Body of pancreas (tissue), 4 donors: ENCODE results near the gene ARID1B. TPM values are rescaled to one million over a fixed set of nuclear protein-coding genes. Genes with fewer than 3 reads are reported as not detected.
A peak's percentile ranks its signal among the peaks of the same experiment; 100 is the strongest.

Experiments
- ATAC-seq: fragments of 150-250 bp; one replicate; pipeline ENCODE4 v1.9.1; 2016
- DNase-seq, 4 donors: peaks; one replicate each; pipeline ENCODE4 v3.0.0-alpha.2; 2019
- H3K27ac ChIP-seq, 4 donors: fragments of 200-600 bp; sonication (generic); 1 replicate in 3 of 4; 2 replicates in 1 of 4; pipeline versions ENCODE4 v1.5.1 to v1.6.1; 2016 to 2019; ENCODE audit warnings: mild to moderate bottlenecking in 1 of 4, mixed read lengths in 1 of 4, moderate library complexity in 1 of 4
- H3K27me3 ChIP-seq, 2 donors: fragments of 200-600 bp; sonication (generic); one replicate each; pipeline ENCODE4 v1.6.0; 2016; ENCODE audit warnings: mild to moderate bottlenecking in 1 of 2
- H3K36me3 ChIP-seq, 2 donors: fragments of 200-600 bp; sonication (generic); replicated peaks in 1 of 2; 2 replicates each; pipeline ENCODE4 v1.5.1; 2016; ENCODE audit warnings: low read depth in 2 of 2; ENCODE audit not compliant: insufficient read depth in 1 of 2
- H3K4me1 ChIP-seq: fragments of 200-600 bp; sonication (generic); one replicate; pipeline ENCODE4 v1.6.0; 2016
- H3K4me3 ChIP-seq, 2 donors: fragments of 200-600 bp; sonication (generic); 1 replicate in 1 of 2; 2 replicates in 1 of 2; pipeline ENCODE4 v1.5.1; 2016 to 2019
- H3K9me3 ChIP-seq, 3 donors: fragments of 200-600 bp; sonication (generic); 1 replicate in 2 of 3; 2 replicates in 1 of 3; pipeline ENCODE4 v1.5.1; 2016
- CTCF ChIP-seq, 7 experiments: fragments of 450-650 bp in 4 of 7; fragments of 200-600 bp in 3 of 7; sonication (generic) in 3 of 7; IDR thresholded peaks; one replicate each; pipeline ENCODE4 v1.5.1; 2016 to 2019; ENCODE audit warnings: antibody characterized with exemption in 7 of 7
- POLR2A ChIP-seq, 3 donors: fragments of 450-650 bp; IDR thresholded peaks; one replicate each; pipeline ENCODE4 v1.6.1; 2016; ENCODE audit warnings: antibody characterized with exemption in 3 of 3, mild to moderate bottlenecking in 2 of 3
- WGBS, 2 donors: methylation state at CpG; one replicate each; pipeline ENCODE4 v1.1.5; 2017; 5-methylcytosine and 5-hydroxymethylcytosine counted together
- intact Hi-C: fragments of 100-400 bp; cut with DNase I; formaldehyde crosslinking; loops from one replicate; pipeline ENCODE4 v1.15.1; 2023
- total RNA-seq, 2 donors: library from RNA; depleted of rRNA; stranded (reverse); fragments of >200 nt; gene quantifications; one replicate each; pipeline ENCODE4 v1.1.0, GENCODE V29; 2016

ARID1B gene
- total RNA-seq, 2 donors from 2014 or later, result 71.5 to 85.1 TPM

DNA sequence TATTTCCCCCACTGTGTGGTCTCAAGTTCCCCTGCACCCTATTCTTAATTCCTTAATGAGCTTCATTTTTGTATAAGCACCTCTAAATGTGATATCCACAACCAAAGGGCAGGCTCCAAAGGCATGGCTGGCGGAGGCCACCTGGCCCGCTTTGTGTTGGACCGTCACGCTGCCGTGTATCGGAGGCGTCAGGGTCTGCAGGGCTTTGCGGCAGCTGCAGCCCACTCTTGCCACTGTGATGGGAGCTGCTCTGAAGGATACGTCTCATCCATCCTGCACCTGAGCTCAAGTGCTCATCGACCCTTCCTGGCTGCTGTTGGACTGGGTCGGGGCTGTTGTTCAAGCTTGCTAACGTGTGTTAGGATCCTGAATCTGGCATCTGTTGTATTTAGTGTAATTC, 177.6 kb downstream of the ARID1B start:
- DNase-seq (no peak), ATAC-seq (no peak)
- TF ChIP-seq POLR2A (IDR thresholded peaks at IDR 0.05) (no peak), CTCF (IDR thresholded peaks at IDR 0.05) (no peak)
- intact Hi-C loops, result no loop called here
- Histone ChIP-seq H3K4me1 (peaks cover 42% of the 10 kb centered on the region), H3K36me3 (no peaks in the 10 kb centered on the region), H3K27me3 (no peaks in the 10 kb centered on the region), H3K4me3 (no peak overlapping the region), H3K27ac (no peak overlapping the region), H3K9me3 (no peaks in the 10 kb centered on the region)
- WGBS, 2 donors, result 96 to 97% methylated on average over 12 of the region's 12 CpGs

DNA sequence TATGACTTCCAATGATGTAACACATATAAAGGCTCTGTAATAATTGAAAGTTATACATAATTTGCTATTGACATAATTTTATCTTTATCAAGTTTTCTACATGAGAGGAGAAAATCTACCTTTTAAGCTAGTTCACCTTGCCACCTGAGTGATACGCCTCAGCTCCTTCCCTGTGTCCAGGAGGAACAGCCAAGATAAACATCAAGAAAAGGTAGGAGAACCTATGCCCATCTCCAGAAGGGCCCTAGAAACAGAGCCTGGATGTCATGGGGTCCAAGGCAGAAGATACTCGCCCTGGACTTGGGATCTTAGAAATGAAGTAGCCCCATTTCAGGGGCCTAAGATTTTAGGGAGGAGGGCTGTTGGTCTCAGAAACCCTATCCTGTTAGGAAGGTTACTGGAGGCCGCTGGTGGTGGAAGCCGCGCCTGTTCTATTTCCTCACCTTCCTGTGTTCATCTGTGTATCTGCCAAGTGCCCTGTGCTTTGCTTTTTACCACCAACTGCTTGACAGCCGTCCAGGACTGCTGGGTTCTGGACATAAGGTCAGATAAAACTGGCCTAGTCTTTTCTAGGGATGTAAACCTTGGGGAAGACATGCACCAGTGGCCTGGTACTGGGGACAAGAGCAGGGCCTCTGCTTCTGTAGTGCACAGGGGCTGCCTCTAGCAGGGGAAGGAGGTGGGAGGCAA, 178.5 kb downstream of the ARID1B start:
- Histone ChIP-seq H3K4me3 (no peak overlapping the region), H3K9me3 (no peaks in the 10 kb centered on the region), H3K4me1 (peaks cover 39% of the 10 kb centered on the region), H3K27me3 (no peaks in the 10 kb centered on the region), H3K27ac (peak overlapping the region; percentile 7 to 55 (median 48)), H3K36me3 (no peaks in the 10 kb centered on the region)
- DNase-seq, result peak; percentile 41 to 75 (median 72)
- 25 to 30% methylated on average over 6 of the region's 6 CpGs for WGBS, 2 donors
- ATAC-seq, result peak; percentile 77
- intact Hi-C loops, result no loop called here
- TF ChIP-seq CTCF (IDR thresholded peaks at IDR 0.05) (no peak), POLR2A (IDR thresholded peaks at IDR 0.05) (no peak)

DNA sequence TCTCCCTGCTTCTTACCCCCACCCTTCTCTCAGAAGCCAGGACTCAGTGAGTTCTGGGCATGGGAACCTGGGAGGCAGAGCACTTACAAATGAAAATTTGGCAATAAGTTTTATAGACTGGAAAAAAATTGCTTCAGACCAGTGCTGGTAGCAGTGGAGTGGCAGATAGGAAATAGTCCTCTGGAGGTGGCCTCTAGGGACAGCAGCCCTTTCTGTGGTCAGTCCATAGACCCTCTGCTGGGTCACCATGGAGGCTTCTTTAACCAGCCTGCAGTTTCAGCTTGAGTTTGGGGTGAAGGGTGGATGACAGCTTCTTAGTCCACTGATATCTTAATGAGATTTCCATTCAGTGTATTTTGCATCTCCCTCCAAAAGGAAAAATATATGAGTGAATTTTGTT, 179.1 kb downstream of the ARID1B start:
- Histone ChIP-seq H3K36me3 (no peaks in the 10 kb centered on the region), H3K4me3 (no peak overlapping the region), H3K4me1 (peaks cover 39% of the 10 kb centered on the region), H3K27ac (peak overlapping the region; percentile 7 to 55 (median 48)), H3K9me3 (no peaks in the 10 kb centered on the region), H3K27me3 (no peaks in the 10 kb centered on the region)
- intact Hi-C loops, result no loop called here
- DNase-seq, result no peak
- TF ChIP-seq POLR2A (IDR thresholded peaks at IDR 0.05) (no peak), CTCF (IDR thresholded peaks at IDR 0.05) (no peak)
- no peak for ATAC-seq

- no peak for DNase-seq
- TF ChIP-seq CTCF (IDR thresholded peaks at IDR 0.05) (no peak), POLR2A (IDR thresholded peaks at IDR 0.05) (no peak)
- Histone ChIP-seq H3K36me3 (no peaks in the 10 kb centered on the region), H3K27ac (no peak overlapping the region), H3K9me3 (no peaks in the 10 kb centered on the region), H3K4me3 (no peak overlapping the region), H3K4me1 (peaks cover 39% of the 10 kb centered on the region), H3K27me3 (no peaks in the 10 kb centered on the region)
- ATAC-seq, result no peak
- intact Hi-C loops, result no loop called here
- 88 to 93% methylated on average over 3 of the region's 3 CpGs for WGBS, 2 donors
Measured at GRCh38 chr6:156957931-156958547, 180.9 kb downstream of the ARID1B start.

GRCh38 chr6:156960525-156960924, 183.3 kb downstream of the ARID1B start:
- no peak overlapping the region for H3K4me3 ChIP-seq
- H3K27ac ChIP-seq, result no peak overlapping the region
- H3K4me1 ChIP-seq, result peaks cover 37% of the 10 kb centered on the region
- no peaks in the 10 kb centered on the region for H3K36me3 ChIP-seq
- ATAC-seq, result no peak
- TF ChIP-seq CTCF (IDR thresholded peaks at IDR 0.05), result no peak
- TF ChIP-seq POLR2A (IDR thresholded peaks at IDR 0.05), result no peak
- intact Hi-C loops, result no loop called here
- no peaks in the 10 kb centered on the region for H3K9me3 ChIP-seq
- DNase-seq, result no peak
- H3K27me3 ChIP-seq, result no peaks in the 10 kb centered on the region
